GM21723 (cell line): ENCODE results near the gene OS9.

ENCODE experiments used
- ATAC-seq: cut with Tn5 transposase; IDR thresholded peaks from one replicate; pipeline ENCODE4 v1.9.1; 2021; ENCODE audit warnings: mild to moderate bottlenecking, moderate library complexity; ENCODE audit not compliant: unreplicated experiment

OS9 gene

GRCh38 chr12:57764662-57765002 is 70.7 kb downstream of the OS9 start:
- ATAC-seq, result peak; percentile 1

DNA sequence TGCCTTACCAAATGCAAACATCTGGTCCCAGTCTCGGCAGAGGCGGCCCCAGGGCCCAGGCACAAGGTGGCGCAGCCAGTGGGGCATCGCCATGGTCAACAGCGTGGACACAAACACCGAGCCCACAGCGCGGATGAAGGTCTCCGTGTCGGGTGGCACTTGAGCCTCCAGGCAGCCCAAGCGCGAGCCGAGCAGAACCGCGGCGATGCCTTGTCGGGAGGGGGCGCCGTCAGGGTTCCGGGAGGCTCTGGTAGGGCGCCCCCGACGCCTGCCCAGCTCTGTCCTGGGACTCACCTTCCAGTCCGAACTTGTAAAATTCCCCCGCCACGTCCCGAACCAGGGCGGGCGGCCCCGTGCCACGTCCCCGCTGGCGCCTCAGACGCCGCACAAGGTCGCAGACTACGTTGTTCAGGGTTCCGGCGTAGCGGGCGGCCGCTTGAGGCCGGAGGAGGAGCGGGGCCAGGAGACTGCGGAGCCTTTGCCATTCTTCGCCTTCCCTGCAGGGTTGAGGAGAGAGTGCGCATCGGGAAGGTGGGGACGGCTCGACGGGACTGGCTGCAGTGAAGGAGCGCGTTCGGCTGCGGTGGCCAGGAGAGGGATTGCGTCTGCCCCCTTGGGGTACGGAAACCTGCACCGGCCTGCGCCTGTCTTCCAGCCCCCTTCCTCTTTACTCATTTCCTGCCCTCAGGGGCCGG is 71.2 kb downstream of the OS9 start:
- ATAC-seq, result peak; percentile 77

GRCh38 chr12:57765698-57766463 is 71.9 kb downstream of the OS9 start:
- peak; percentile 1 for ATAC-seq

- ATAC-seq, result no peak
These were observed 72.8 kb downstream of the OS9 start, which contains the start of gene CYP27B1 for GRCh38 chr12:57766464-57767304. CYP27B1 (minus strand) TSS chr12:57767078; CDS start chr12:57767041, 37 bp downstream.

- no peak for ATAC-seq
These were observed 73.4 kb downstream of the OS9 start for GRCh38 chr12:57767305-57767698.

GRCh38 chr12:57767876-57768275 is 73.9 kb downstream of the OS9 start:
- ATAC-seq, result no peak

GRCh38 chr12:57769594-57769993 is 75.7 kb downstream of the OS9 start:
- ATAC-seq, result no peak

GRCh38 chr12:57770734-57771133 is 76.8 kb downstream of the OS9 start:
- no peak for ATAC-seq
